OCI-LY3 (cell line): ENCODE results near the gene PCDHB3.
"Not testable (repeated sequence)": the region's sequence is repeated elsewhere in the genome, so short reads cannot be mapped to it uniquely, and the experiment has no call there.

Experiments used
- H2AFZ ChIP-seq: fragments of 200-600, 300-600 bp; shearing (Covaris generic); 2 replicates; pipeline ENCODE4 v1.6.0; 2014; ENCODE audit warnings: antibody characterized with exemption, low read depth, low read length
- H3K27ac ChIP-seq: fragments of 200-600, 300-600 bp; sonication (generic); 2 replicates; pipeline ENCODE4 v1.5.1; 2014; ENCODE audit warnings: mild to moderate bottlenecking, low read length, moderate library complexity, mixed read lengths
- H3K27me3 ChIP-seq: fragments of 200-600, 300-600 bp; sonication (generic); 2 replicates; pipeline ENCODE4 v1.6.1; 2014; ENCODE audit warnings: low read depth, low read length, mixed read lengths
- H3K36me3 ChIP-seq: fragments of 200-600, 300-600 bp; sonication (generic); replicated peaks from 2 replicates; pipeline ENCODE3; 2014; ENCODE audit warnings: low read depth, low read length, mixed read lengths
- H3K4me1 ChIP-seq: fragments of 300-600, 200-600 bp; sonication (generic); 2 replicates; pipeline ENCODE4 v1.6.1; 2014; ENCODE audit warnings: low read length, mixed read lengths
- H3K4me2 ChIP-seq: fragments of 200-600, 300-600 bp; sonication (generic); 2 replicates; pipeline ENCODE4 v1.6.1; 2014; ENCODE audit warnings: low read length, mixed read lengths
- H3K4me3 ChIP-seq: fragments of 300-600, 200-600 bp; sonication (generic); 2 replicates; pipeline ENCODE4 v1.5.1; 2014; ENCODE audit warnings: antibody characterized with exemption, mild to moderate bottlenecking, low read length, moderate library complexity
- H3K79me2 ChIP-seq: fragments of 300-600, 200-600 bp; shearing (Covaris generic); 2 replicates; pipeline ENCODE4 v1.6.1; 2014; ENCODE audit warnings: mild to moderate bottlenecking, low read length, mixed read lengths
- H3K9ac ChIP-seq: fragments of 300-600, 200-600 bp; shearing (Covaris generic); 2 replicates; pipeline ENCODE4 v1.6.0; 2014; ENCODE audit warnings: mild to moderate bottlenecking, low read length, moderate library complexity
- H3K9me3 ChIP-seq: fragments of 200-600, 300-600 bp; shearing (Covaris generic); 2 replicates; pipeline ENCODE4 v1.6.1; 2014; ENCODE audit warnings: low read length, mixed read lengths; ENCODE audit not compliant: insufficient read depth
- H4K20me1 ChIP-seq: fragments of 200-600, 300-600 bp; sonication (generic); 2 replicates; pipeline ENCODE4 v1.6.1; 2016; ENCODE audit warnings: low read length, mixed read lengths; ENCODE audit not compliant: insufficient read depth
- CTCF ChIP-seq: fragments of 200-600, 300-600 bp; sonication (generic); IDR thresholded peaks from 2 replicates; pipeline ENCODE4 v1.5.1; 2014; ENCODE audit warnings: antibody characterized with exemption, low read length, low read depth
- EZH2phosphoT487 ChIP-seq: fragments of 200-600 bp; shearing (Covaris generic); IDR thresholded peaks from 2 replicates; pipeline ENCODE4 v1.6.1; 2018; ENCODE audit warnings: antibody characterized with exemption, mixed run types, low read depth

The PCDHB3 gene

GRCh38 chr5:141150224-141150992 lies 50.1 kb downstream of the PCDHB3 start:
- Histone ChIP-seq H3K4me1 (no peaks in the 10 kb centered on the region), H3K4me3 (no peak overlapping the region), H2AFZ (no peak overlapping the region), H3K36me3 (no peaks in the 10 kb centered on the region), H3K4me2 (no peak overlapping the region), H3K27ac (no peak overlapping the region), H3K9ac (no peak overlapping the region), H3K9me3 (no peaks in the 10 kb centered on the region), H3K79me2 (no peaks in the 10 kb centered on the region), H3K27me3 (no peaks in the 10 kb centered on the region), H4K20me1 (no peaks in the 10 kb centered on the region)
- TF ChIP-seq EZH2phosphoT487: no peak
- no peak for TF ChIP-seq CTCF

GRCh38 chr5:141150993-141151325 lies 50.7 kb downstream of the PCDHB3 start:
- H3K4me1 ChIP-seq: no peaks in the 10 kb centered on the region
- no peaks in the 10 kb centered on the region for H3K9me3 ChIP-seq
- H3K36me3 ChIP-seq: no peaks in the 10 kb centered on the region
- TF ChIP-seq CTCF: no peak
- TF ChIP-seq EZH2phosphoT487: no peak
- H3K4me2 ChIP-seq: no peak overlapping the region
- no peak overlapping the region for H3K27ac ChIP-seq
- no peak overlapping the region for H3K9ac ChIP-seq
- H3K79me2 ChIP-seq: no peaks in the 10 kb centered on the region
- no peak overlapping the region for H2AFZ ChIP-seq
- H3K27me3 ChIP-seq: no peaks in the 10 kb centered on the region
- H4K20me1 ChIP-seq: no peaks in the 10 kb centered on the region
- no peak overlapping the region for H3K4me3 ChIP-seq

- not testable (repeated sequence) for H2AFZ ChIP-seq, H4K20me1 ChIP-seq, H3K27ac ChIP-seq, H3K27me3 ChIP-seq, H3K4me3 ChIP-seq, H3K9me3 ChIP-seq, H3K4me2 ChIP-seq, H3K4me1 ChIP-seq, H3K9ac ChIP-seq, H3K79me2 ChIP-seq, H3K36me3 ChIP-seq
Measured at GRCh38 chr5:141151632-141152031, 51.4 kb downstream of the PCDHB3 start.

GRCh38 chr5:141152096-141152495 lies 51.8 kb downstream of the PCDHB3 start:
- H3K4me1 ChIP-seq, H3K9ac ChIP-seq: not testable (repeated sequence)

More at GRCh38 chr5:141152096-141152495, 51.8 kb downstream of the PCDHB3 start:
- H3K9me3 ChIP-seq, H3K4me3 ChIP-seq, H3K79me2 ChIP-seq, H3K36me3 ChIP-seq, H3K27me3 ChIP-seq, H4K20me1 ChIP-seq, H3K4me2 ChIP-seq, H2AFZ ChIP-seq, H3K27ac ChIP-seq: not testable (repeated sequence)
